GM21825 (cell line): Measurements from ENCODE around the gene TPPP2.
"Not testable (repeated sequence)": the region's sequence is repeated elsewhere in the genome, so short reads cannot be mapped to it uniquely, and the experiment has no call there.

Experiments used
- ATAC-seq: cut with Tn5 transposase; IDR thresholded peaks from one replicate; pipeline ENCODE4 v1.9.1; 2021; ENCODE audit warnings: mild to moderate bottlenecking, moderate library complexity; ENCODE audit not compliant: unreplicated experiment

TPPP2 gene

DNA sequence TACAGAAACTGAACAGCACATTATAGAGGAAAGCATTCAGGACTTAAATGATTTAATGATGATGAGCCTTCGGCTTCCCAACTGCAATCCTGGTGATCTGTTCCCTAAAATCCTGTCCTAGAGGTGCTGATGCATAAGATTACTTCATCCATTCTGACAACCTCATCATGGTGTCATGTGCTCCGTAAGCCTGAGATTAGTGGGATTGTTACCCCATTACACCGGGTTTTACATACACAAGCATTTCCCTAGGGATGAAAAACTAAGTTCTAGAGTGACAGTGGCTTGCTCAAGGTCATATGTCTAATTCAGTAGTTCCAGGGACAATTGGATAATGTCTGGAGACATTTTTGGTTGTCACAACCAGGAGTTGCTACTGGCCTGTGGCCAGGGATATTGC lies 7.1 kb downstream of the TPPP2 start:
- no peak for ATAC-seq

DNA sequence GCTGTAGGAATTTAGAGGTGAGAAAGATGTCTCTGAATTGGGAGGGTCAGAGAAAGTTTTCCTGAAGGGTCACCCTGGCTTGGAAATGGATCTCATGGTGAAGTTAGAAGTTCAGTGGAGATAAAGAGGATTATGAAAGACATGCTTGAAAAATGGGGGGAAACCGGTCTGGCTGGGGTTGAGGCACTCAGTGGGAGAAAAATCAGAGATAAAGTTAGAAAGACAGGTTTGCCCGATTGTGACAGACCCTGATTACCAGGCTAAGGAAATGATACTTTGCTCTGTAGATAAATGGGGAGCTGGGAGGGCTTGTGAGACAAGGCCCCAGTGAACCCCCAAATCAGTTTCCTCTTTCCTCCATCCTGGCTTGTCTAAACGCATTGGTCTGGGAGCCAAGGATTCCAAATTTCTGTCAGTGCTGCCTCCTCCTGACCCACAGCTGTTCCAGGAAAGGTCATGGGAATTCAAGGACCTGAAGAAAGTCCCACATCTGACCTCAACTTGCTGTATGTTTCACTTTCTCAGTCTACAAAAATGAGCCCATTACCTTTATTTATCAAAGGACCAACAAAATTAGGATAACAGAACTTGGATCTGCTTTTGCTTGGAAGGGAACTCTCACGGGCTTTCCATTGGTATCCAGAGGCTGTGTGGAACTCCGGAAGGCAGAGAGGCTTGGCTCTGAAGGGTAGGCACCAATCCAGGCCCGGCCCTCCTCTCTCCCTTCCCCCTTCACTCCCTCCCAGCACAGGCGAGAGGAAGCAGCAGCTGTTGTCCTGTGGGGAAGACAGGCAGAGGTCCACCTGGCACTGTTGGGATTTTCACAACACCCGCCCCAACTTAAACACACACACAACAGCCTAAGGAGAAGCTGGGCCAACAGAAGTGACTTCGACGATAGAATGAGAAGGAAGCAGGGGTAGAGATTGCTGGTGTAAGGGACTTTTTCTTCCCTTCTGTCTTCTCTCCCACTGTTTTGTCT lies 8.7 kb downstream of the TPPP2 start:
- ATAC-seq, result no peak

DNA sequence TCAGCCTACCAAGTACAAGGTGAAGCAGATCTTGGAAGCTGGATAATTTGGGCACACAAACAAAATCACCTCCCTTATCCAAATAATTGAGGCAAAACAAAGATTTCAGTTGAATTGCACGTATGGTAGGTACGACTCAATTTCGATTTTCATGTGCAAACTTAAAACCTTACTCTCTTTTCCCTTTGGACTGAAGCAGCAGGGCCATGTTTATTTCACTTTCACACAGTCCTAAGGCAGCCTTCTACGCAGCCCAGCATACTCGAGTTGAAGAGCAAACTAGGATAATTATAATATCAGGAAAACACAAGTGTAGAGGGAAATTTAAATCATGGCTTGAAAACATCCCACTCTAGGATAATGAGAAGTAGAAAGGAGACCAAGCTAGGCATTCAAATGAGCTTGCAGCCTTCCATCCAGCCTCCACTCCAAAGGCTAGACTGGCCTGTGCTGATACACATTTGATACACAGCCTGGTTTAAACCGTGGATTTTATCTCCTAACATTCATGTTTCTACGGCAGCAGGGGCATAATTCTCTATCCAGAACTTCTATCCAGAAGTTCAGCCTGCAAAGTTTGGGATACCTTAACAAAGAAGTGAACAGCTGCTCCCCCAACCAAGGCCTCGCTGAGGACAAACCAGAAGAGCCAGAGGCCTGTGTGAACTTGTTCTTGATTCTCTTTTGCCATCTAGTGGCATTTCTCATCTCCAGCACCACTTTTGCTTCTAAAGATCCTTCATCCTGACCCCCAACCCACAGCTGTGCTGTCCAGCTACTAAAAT lies 9.8 kb downstream of the TPPP2 start:
- ATAC-seq, result no peak

DNA sequence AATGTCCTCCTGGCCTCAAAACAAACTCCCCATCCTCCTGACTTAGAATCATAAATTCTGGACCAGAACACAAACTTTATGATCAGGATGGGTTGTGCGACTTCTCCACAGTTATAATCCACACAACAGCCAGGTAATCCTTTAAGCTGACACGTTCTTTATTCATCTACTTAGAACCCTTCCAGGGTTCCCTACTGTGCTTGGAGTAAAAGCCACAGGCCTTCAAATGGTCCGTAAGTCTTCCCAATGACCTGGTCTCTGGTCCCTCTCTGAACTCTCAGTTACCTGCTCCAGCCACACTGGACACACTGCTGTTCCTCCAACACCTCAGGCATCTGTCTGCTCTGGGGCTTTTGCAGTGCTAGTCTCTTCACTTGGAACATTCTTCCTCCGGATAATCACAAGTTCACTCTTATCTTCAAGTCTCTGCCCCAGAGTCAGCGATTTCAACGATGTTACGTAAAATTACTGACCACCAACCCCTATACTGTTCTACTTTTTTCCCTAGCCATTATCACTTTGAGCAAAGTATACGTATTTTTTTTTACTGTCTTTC lies 10.4 kb downstream of the TPPP2 start:
- ATAC-seq, result no peak

DNA sequence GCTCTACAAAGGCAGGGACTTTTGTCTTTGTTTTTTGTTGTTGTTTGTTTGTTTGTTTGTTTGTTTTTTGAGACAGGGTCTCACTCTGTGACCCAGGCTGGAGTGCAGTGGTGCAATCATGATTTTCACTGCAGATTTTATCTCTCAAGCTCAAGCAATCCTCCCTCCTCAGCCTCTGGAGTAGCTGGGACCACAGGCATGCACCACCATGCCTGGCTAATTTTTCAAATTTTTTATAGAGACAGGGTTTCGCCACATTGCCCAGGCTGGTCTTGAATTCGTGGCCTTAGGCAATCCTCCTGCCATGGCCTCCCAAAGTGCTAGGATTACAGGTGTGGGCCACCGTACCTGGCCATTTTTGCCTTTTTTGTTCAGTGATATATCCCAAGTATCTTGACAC lies 10.9 kb downstream of the TPPP2 start:
- not testable (repeated sequence) for ATAC-seq

DNA sequence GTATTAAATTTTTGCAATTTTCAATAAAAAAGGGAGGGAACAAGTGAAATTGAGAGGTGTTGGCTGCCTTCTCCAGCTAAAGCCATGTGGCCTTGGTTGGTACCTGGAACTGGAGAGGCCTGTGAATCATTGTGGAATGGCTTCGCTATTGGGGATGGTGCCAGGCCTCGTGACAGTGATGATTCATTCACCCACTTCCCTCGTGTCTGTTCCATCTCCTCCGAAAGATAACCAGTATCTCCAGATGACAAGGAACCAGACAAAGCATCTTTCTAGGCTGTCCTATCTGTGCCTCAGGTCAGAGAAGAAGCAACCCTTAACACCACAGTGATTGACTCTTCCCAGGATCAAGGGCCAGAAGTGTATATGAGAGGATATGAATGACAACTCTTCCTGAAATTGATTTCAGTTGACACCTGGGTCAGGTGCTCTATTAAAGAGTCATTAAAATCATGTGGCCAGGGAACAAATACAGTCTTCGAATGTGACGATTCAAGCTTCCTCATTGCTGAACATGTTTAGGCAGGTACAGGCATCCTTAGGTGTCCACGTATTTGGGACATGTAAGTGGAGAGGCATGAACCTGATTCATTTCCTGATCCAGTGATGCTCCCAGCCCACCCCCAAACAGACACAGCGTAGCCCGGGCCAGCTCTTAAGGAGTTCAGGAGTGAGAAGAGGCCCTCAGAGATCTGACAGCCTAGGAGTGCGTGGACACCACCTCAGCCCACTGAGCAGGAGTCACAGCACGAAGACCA lies 11.8 kb downstream of the TPPP2 start, which contains the start of gene RNASE7:
TSS of gene RNASE7 (plus strand) at position 687 of the 758 bp plus-strand sequence. CDS start 631 bp downstream, outside the sequence.
- ATAC-seq, result no peak

DNA sequence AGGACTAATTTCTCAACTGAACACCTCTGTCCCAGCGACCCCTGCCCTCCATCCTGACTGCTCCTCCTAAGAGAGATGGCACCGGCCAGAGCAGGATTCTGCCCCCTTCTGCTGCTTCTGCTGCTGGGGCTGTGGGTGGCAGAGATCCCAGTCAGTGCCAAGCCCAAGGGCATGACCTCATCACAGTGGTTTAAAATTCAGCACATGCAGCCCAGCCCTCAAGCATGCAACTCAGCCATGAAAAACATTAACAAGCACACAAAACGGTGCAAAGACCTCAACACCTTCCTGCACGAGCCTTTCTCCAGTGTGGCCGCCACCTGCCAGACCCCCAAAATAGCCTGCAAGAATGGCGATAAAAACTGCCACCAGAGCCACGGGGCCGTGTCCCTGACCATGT lies 12.9 kb downstream of the TPPP2 start:
- no peak for ATAC-seq

DNA sequence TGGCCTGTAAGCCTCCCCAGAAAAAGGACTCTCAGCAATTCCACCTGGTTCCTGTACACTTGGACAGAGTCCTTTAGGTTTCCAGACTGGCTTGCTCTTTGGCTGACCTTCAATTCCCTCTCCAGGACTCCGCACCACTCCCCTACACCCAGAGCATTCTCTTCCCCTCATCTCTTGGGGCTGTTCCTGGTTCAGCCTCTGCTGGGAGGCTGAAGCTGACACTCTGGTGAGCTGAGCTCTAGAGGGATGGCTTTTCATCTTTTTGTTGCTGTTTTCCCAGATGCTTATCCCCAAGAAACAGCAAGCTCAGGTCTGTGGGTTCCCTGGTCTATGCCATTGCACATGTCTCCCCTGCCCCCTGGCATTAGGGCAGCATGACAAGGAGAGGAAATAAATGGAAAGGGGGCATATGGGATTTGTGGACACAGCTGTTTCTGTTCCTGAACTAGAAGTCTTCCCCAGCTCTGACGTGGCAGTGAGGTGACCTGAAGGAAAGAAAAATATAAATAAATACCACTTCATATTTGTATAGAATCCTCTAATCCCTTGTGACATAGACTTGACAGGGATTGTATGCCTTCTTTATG lies 13.5 kb downstream of the TPPP2 start:
- ATAC-seq, result no peak

DNA sequence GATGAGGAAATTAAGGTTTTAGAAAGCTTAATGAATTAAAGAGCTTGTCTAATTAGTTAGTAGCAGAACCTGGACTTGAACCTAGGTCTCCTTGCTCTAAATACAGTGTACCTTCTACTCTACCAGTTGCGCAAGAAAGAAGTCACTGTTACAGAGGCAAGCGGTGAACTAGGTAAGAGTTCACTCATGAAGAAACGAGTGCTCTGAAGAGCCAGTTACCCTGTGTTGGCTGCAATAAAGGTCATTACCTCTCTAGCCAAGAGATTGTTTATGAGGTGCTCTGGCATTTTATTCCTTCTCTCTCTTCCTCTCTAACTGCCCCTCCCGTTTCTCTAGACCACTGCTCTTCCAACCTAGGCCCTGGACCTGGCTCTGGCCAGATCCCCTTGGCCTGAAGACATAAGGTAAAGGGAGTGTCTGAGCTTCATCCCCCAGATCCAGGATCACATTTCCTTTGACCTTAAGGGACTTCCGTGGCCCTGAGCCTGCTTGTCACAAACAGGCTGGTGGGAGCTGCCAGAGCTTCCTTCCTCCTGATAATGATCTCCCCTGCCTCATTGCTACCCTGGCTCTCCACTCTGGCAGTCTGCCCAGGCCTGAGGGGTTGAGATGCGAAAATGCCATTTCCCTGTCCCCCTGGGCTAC lies 14.1 kb downstream of the TPPP2 start:
- no peak for ATAC-seq

DNA sequence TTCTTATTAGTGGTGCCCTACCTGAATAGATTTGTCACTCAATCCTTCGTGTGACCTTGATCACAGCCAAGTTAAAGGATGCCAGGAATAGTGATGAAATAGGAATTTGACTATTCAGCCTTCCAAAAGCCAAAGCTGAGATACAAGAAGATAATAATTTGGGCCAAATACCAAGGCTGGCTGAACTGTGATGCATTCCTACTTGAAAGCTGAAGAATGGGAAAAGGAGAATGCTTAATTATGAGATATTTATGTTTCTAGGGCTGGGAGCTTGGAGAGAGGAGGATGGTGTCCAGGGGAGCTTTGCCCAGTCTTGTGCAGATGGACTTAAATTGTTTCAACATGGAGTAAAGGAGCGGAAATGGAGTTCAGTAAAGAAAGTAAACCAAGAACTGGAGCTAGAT lies 17.4 kb downstream of the TPPP2 start:
- ATAC-seq, result no peak

DNA sequence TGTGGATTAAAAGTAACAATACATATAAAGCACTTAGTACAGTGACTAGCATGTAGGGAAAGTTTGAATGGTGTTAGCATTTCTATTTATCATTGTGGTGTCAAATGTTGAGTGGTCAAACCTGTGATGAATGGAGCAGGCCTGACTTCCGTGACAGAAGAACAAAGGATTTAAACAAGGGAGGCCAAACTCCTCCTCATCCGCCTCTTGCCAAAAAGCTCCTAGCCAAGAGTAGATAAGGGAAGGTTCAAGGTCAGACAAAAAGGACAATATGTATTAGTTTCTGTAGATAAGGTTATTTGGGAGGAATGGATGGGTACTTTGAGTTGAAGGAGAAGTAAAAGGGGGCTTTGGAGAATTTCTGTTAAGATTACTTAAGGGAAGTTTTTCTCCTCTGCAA lies 18.6 kb downstream of the TPPP2 start:
- no peak for ATAC-seq

DNA sequence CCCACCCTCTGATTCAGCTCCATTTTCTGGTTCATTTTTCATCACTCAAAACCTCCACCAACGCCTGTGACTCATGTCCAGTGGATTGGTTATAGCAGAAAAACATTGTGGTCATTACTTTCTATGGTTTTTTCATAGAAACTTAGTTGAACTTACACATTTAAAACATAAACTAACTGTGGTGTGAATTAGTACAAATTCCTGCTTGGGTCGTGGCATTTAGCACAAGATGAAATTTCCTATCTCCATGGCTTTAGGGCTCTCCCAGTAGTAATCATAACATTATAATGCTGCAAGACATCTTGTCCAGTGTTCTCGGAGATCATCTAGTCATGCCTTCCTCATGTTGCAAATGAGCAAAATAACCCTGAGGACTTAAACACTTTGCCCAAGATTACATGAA lies 19.3 kb downstream of the TPPP2 start:
- ATAC-seq, result no peak

DNA sequence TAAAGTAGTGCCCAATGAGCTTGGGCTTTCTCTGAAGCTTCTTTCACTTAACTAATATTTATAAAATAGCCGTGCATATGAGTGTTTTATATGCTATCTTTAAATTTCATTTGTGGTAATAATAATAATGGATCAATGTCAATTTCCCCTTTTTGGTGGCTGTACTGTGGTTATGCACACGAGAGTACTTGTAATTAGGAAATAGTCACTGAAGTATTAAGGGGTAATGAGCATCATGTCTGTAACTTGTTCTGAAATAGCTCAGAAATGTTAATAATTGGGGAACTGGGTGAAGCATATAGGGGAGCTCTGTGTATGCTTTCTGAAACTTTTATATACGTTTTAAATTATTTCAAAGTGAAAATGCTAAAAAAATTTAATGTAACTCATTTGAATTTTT lies 20.6 kb downstream of the TPPP2 start:
- ATAC-seq, result no peak

DNA sequence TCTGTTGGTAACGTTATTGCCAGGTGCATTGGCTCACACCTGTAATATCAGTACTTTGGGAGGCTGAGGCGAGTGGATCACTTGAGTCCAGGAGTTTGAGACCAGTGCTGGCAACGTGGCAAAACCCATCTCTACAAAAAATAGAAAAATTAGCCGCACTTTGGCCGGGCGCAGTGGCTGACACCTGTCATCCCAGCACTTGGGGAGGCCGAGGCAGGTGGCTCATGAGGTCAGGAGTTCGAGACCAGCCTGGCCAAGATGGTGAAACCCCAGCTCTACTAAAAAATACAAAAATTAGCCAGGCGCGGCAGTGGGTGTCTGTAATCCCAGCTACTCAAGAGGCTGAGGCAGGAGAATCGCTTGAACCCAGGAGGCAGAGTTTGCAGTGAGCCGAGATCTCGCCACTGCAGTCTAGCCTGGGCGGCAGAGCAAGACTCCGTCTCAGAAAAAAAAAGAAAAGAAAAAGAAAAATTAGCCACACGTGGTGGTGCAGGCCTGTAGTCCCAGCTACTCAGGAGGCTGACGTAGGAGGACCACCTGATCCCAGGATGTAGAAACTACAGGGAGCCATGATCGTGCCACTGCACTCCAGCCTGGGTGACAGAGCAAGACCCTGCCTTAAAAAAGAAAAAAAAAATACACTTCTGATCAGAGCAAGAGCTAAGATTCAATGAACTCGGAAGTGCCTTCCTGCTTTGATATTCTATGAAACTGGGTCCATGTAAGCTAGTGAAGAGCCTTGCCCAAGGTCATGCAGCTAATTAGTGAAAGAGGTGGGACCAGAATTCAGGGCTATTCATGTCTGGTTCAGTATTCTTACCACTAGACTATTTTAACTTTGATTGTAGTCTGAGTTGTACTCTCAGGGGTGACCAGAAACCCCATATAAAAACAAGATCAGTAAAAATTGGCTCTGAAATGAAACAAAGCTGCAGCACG lies 23.4 kb downstream of the TPPP2 start:
- no peak for ATAC-seq

DNA sequence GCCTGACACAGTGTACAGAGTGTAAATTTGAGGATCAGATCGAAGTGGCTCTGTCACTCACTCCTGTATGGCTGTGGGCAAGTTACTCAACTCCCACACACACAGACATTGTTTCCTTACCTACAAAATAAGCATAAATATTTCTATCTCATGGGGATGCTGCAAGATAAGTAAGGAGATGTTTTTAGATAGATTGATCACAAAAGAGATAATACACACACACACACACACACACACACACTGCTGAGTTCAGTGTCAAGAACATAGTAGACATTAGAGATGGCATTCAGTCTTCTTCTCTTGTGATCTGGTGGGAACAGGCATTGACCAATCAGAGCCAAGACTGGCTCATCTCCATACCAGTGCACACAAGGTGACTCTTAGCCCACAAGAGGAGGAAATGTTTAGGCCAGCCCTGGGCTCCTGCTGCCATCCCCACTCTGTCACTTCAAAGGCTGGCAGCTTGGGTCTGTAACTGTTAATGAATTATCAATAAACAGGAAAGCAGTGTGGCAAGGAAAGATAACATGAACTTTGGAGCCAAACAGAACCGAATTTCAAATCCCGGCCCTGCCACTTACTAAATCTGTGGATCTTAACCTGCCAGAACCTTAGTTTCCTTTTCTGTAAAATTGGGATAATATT lies 24.2 kb downstream of the TPPP2 start:
- ATAC-seq, result no peak

DNA sequence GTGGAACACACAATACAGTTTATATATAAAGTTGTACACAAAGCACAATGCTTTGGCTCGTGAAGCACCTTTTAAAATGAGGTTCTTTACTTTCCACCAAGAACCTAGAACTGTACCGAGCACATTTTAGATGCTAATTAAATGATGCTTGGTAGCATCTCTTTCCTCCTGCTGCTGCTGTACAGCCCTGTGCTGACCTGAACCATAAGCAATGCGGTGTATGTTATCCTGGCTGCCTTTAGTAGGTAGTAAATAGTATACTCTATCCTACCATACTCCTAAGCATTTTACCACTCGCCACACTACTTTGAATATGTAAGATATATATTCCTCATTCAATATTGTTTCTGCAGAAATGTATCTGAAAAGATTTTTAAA lies 24.7 kb downstream of the TPPP2 start:
- no peak for ATAC-seq

DNA sequence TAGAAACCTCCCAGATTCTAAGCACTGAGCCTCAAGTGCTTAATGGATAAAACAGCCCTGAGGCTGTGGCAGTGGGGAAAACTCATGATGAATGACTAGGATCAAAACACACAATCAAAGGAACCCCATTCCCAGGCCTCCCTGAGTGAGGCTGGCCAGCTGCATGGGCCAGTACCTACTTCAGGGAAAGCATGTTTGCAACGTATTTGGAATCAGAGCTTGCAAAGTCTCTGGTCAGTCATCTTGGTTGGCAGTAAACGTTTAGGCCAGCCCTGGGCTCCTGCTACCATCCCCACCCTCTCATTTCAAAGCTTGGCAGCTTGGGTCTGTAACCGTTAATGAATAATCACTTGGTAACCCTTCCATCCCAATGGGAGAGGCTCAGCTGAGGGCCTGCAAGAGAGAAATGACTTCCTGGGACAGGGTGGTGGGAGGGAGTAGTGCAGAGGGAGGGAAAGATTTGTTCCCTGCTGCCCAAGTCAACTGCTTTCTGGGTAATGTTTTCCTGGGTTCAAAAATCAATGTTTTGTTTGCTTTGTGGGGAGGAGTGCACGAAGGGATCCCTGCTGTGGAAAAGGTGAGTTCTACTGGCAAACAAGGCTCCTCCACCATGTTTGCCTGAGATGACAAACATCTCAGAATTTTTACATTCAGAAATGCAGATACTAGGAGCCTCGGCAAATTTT lies 25.6 kb downstream of the TPPP2 start:
- ATAC-seq, result no peak
